K562 (cell line): ENCODE measurements around the gene HPD. TPM values are rescaled to one million over a fixed set of nuclear protein-coding genes. Genes with fewer than 3 reads are reported as not detected.

Experiments
- ARID3B ChIP-seq: fragments of 250-450 bp; sonication (Bioruptor Pico); IDR thresholded peaks from 2 replicates; pipeline ENCODE4 v1.4.0; 2020; ENCODE audit warnings: borderline replicate concordance
- ATF2 ChIP-seq: sonication (generic); formaldehyde crosslinking; IDR thresholded peaks from 2 replicates; pipeline ENCODE4 v1.8.1; 2022; ENCODE audit warnings: missing genetic modification reagents
- DMBX1 ChIP-seq: fragments of 250-450 bp; sonication (Bioruptor Pico); IDR thresholded peaks from 2 replicates; pipeline ENCODE4 v1.8.0; 2022; ENCODE audit warnings: inconsistent platforms, mild to moderate bottlenecking, moderate library complexity, borderline replicate concordance
- ETS2 ChIP-seq: IDR thresholded peaks from 2 replicates; pipeline ENCODE4 v1.6.1; 2016; ENCODE audit warnings: borderline replicate concordance, missing genetic modification characterization, mild to moderate bottlenecking, moderate library complexity, missing compliant biosample characterization; ENCODE audit not compliant: poor library complexity, severe bottlenecking
- FOXJ3 ChIP-seq: sonication (generic); formaldehyde crosslinking; IDR thresholded peaks from 2 replicates; pipeline ENCODE4 v1.4.0; 2020; ENCODE audit warnings: mild to moderate bottlenecking, missing genetic modification reagents
- HEY1 ChIP-seq: fragments of 250-450 bp; sonication (Bioruptor Pico); IDR thresholded peaks from 2 replicates; pipeline ENCODE4 v1.5.0; 2020; ENCODE audit warnings: mild to moderate bottlenecking, moderate library complexity, borderline replicate concordance
- HMGN3 ChIP-seq: IDR thresholded peaks from 2 replicates; pipeline ENCODE4 v1.6.1; 2011; ENCODE audit warnings: borderline replicate concordance, low read depth, mild to moderate bottlenecking, mixed read lengths, low read length; ENCODE audit not compliant: insufficient read length; ENCODE audit errors: extremely low read depth
- HNRNPUL1 ChIP-seq: fragments of 200-400 bp; formaldehyde crosslinking; IDR thresholded peaks from 2 replicates; pipeline ENCODE4 v1.6.1; 2017; ENCODE audit warnings: low read length
- HOXB6 ChIP-seq: fragments of 250-450 bp; sonication (Bioruptor Pico); IDR thresholded peaks from 2 replicates; pipeline ENCODE4 v1.5.1; 2022; ENCODE audit warnings: mild to moderate bottlenecking, borderline replicate concordance
- HSF4 ChIP-seq: fragments of 250-450 bp; sonication (Bioruptor Pico); IDR thresholded peaks from 2 replicates; pipeline ENCODE4 v2.1.2; 2022; ENCODE audit warnings: mild to moderate bottlenecking, moderate library complexity, borderline replicate concordance
- KDM5B ChIP-seq: fragments of 200-600 bp; sonication (generic); IDR thresholded peaks from 2 replicates; pipeline ENCODE4 v1.6.1; 2012; ENCODE audit warnings: low read depth, mild to moderate bottlenecking, moderate library complexity, low read length, control low read depth, inconsistent platforms; ENCODE audit not compliant: insufficient replicate concordance
- MXI1 ChIP-seq: IDR thresholded peaks from 2 replicates; pipeline ENCODE4 v1.6.1; 2011; ENCODE audit warnings: low read depth, mild to moderate bottlenecking, improper control_type of control experiment, low read length
- POLR2A ChIP-seq: fragments of 450-650 bp; conservative IDR thresholded peaks from 2 replicates; pipeline ENCODE4 v1.6.1; 2016
- PPARD ChIP-seq: fragments of 250-450 bp; sonication (Bioruptor Pico); IDR thresholded peaks from 2 replicates; pipeline ENCODE4 v1.8.0; 2022; ENCODE audit warnings: inconsistent platforms, mild to moderate bottlenecking, moderate library complexity
- PRMT5 ChIP-seq: sonication (generic); formaldehyde crosslinking; IDR thresholded peaks from 2 replicates; pipeline ENCODE4 v1.5.0; 2020; ENCODE audit warnings: missing genetic modification reagents
- RBM25 ChIP-seq: fragments of 200-400 bp; formaldehyde crosslinking; IDR thresholded peaks from 2 replicates; pipeline ENCODE4 v1.6.1; 2018; ENCODE audit warnings: low read length, low read depth, moderate library complexity; ENCODE audit not compliant: severe bottlenecking
- SAFB ChIP-seq: fragments of 200-400 bp; formaldehyde crosslinking; IDR thresholded peaks from 2 replicates; pipeline ENCODE4 v1.6.1; 2017; ENCODE audit warnings: low read depth, low read length, borderline replicate concordance
- STAG1 ChIP-seq: sonication (generic); formaldehyde crosslinking; IDR thresholded peaks from 2 replicates; pipeline ENCODE4 v1.5.0; 2020; ENCODE audit warnings: missing genetic modification reagents, borderline replicate concordance
- TAF1 ChIP-seq: IDR thresholded peaks from 2 replicates; pipeline ENCODE4 v1.6.1; 2011; ENCODE audit warnings: mild to moderate bottlenecking, low read length, moderate library complexity; ENCODE audit not compliant: insufficient read depth, control insufficient read depth, severe bottlenecking; ENCODE audit errors: extremely low read depth
- TEAD4 ChIP-seq, 2 experiments: sonication (generic) in 1 of 2; formaldehyde crosslinking in 1 of 2; IDR thresholded peaks; 2 replicates each; pipeline versions ENCODE4 v1.6.1 to v1.8.0; 2012 to 2022; ENCODE audit warnings: borderline replicate concordance in 1 of 2, inconsistent platforms in 1 of 2, low read length in 1 of 2, mild to moderate bottlenecking in 1 of 2, missing genetic modification reagents in 1 of 2
- ZNF212 ChIP-seq: fragments of 450-650 bp; formaldehyde crosslinking; IDR thresholded peaks from 2 replicates; pipeline ENCODE4 v1.4.0; 2020; ENCODE audit warnings: mild to moderate bottlenecking
- ZNF277 ChIP-seq: fragments of 250-450 bp; sonication (Bioruptor Pico); IDR thresholded peaks from 2 replicates; pipeline ENCODE4 v1.8.0; 2022; ENCODE audit warnings: inconsistent platforms, mild to moderate bottlenecking, moderate library complexity, borderline replicate concordance
- polyA plus RNA-seq, 8 experiments: library from polyadenylated mRNA; depleted of rRNA in 4 of 8; stranded (reverse) in 5 of 8; unstranded in 3 of 8; fragments of >200 nt; fragmentation: Nextera tagmentation in 2 of 8; fragmentation: Illumina TruSeq in 1 of 8; extraction: Ambion mirVana in 2 of 8; extraction: Trizol in 1 of 8; gene quantifications; 2 replicates each; pipeline versions ENCODE4 v1.2.1 to v1.2.3, GENCODE V29; 2011 to 2014; ENCODE audit warnings: inconsistent platforms in 1 of 8, missing spikeins in 1 of 8
- total RNA-seq, 7 experiments: library from RNA; depleted of rRNA in 6 of 7; stranded (reverse); fragments of >200 nt in 6 of 7; fragmentation: Illumina TruSeq in 2 of 7; extraction: Trizol in 2 of 7; gene quantifications; 2 replicates each; pipeline versions ENCODE4 v1.2.1 to v1.2.3, GENCODE V29; 2011 to 2021; ENCODE audit warnings: low replicate concordance in 1 of 7

HPD gene
- total and polyA plus RNA-seq, 9 of the 15 experiments (the other 6 are each of a cell fraction or from before 2014, with no cell fraction given), result 0.06 to 0.29 (median 0.07) TPM; not detected in 4

- TF ChIP-seq ARID3B (CRISPR knock-in tag) (peak; percentile 18; the same call in 1 of the 2 replicates), HOXB6 (CRISPR knock-in tag) (no peak), RBM25 (no peak), PRMT5 (CRISPR knock-in tag) (no peak), ATF2 (CRISPR knock-in tag) (no peak), MXI1 (no peak), POLR2A (peak; percentile 69), HMGN3 (peak; percentile 94), TEAD4 (IDR thresholded peaks at IDR 0.05; ENCODE audit: low read length) (peak; percentile 34; the same call in 1 of the 2 replicates), TEAD4 (CRISPR knock-in tag; IDR thresholded peaks at IDR 0.05; ENCODE audit: borderline replicate concordance) (no peak), ZNF277 (CRISPR knock-in tag) (no peak), ETS2 (tag) (no peak), FOXJ3 (CRISPR knock-in tag) (no peak), HSF4 (CRISPR knock-in tag) (no peak), PPARD (CRISPR knock-in tag) (no peak), HEY1 (CRISPR knock-in tag) (no peak), KDM5B (peak; percentile 34), SAFB (no peak; the same call in 1 of the 2 replicates), TAF1 (peak; percentile 68), STAG1 (CRISPR knock-in tag) (no peak; the same call in 1 of the 2 replicates), DMBX1 (no peak), HNRNPUL1 (no peak), ZNF212 (no peak)
These were observed 58.6 kb downstream of the HPD start (continued) for GRCh38 chr12:121799842-121800693.
